ENCODE measurements around the gene ZNF23. TPM values are rescaled to one million over a fixed set of nuclear protein-coding genes. Genes with fewer than 3 reads are reported as not detected.
A peak's percentile ranks its signal among the peaks of the same experiment; 100 is the strongest.

Gene ZNF23
- total RNA-seq, 1 experiment from 2014 or later, result 13.7 TPM

- peaks cover 7% of the 10 kb centered on the region for H3K9me3 Mint-ChIP-seq (ENCODE audit: unreplicated experiment)
- ChIA-PET POLR2A (interaction anchor here (0.6 kb wide), 1 partner anchor 453 kb away, joined by 4 read pairs; no protein-coding TSS in a partner anchor), CTCF (interaction anchor here (0.6 to 1.2 kb wide), 9 partner anchors 10 to 196 kb away, joined by 3 to 8 read pairs (median 4); no protein-coding TSS in a partner anchor)
- no TSS peak for BruUV-seq (replicated peaks)
- no peaks in the 10 kb centered on the region for H3K27me3 Mint-ChIP-seq (ENCODE audit: insufficient read depth, unreplicated experiment)
- TF ChIP-seq CTCF (IDR thresholded peaks at IDR 0.05; ENCODE audit: unreplicated experiment), result peak; percentile 40
- peaks cover 16% of the 10 kb centered on the region for H3K4me1 Mint-ChIP-seq (ENCODE audit: insufficient read depth, unreplicated experiment)
- intact Hi-C loops (cut with micrococcal nuclease), result no loop called here
- peaks cover 29% of the 10 kb centered on the region for H3K36me3 Mint-ChIP-seq (ENCODE audit: insufficient read depth, unreplicated experiment)
- no peak overlapping the region for H3K4me3 Mint-ChIP-seq (ENCODE audit: unreplicated experiment)
- DNase-seq (ENCODE audit: unreplicated experiment), result peak; percentile 44
- no peak overlapping the region for H3K27ac Mint-ChIP-seq (ENCODE audit: low read depth, unreplicated experiment)
These were observed 17.4 kb upstream of the ZNF23 start for GRCh38 chr16:71479420-71479819.

GRCh38 chr16:71476457-71477124 is 14.5 kb upstream of the ZNF23 start:
- H3K9me3 Mint-ChIP-seq (ENCODE audit: unreplicated experiment), result peaks cover 7% of the 10 kb centered on the region
- BruUV-seq (replicated peaks), result no TSS peak
- no peak overlapping the region for H3K27ac Mint-ChIP-seq (ENCODE audit: low read depth, unreplicated experiment)
- TF ChIP-seq CTCF (IDR thresholded peaks at IDR 0.05; ENCODE audit: unreplicated experiment), result no peak
- H3K36me3 Mint-ChIP-seq (ENCODE audit: insufficient read depth, unreplicated experiment), result peaks cover 29% of the 10 kb centered on the region
- H3K4me3 Mint-ChIP-seq (ENCODE audit: unreplicated experiment), result no peak overlapping the region
- intact Hi-C loops (cut with micrococcal nuclease), result no loop called here
- no peaks in the 10 kb centered on the region for H3K27me3 Mint-ChIP-seq (ENCODE audit: insufficient read depth, unreplicated experiment)
- no peak for DNase-seq (ENCODE audit: unreplicated experiment)
- ChIA-PET CTCF (no interaction called here), POLR2A (interaction anchor here (1.2 to 2.5 kb wide), 2 partner anchors 8 to 14 kb away, joined by 4 to 11 read pairs; partner anchors contain the start of gene ZNF23)
- peaks cover 8% of the 10 kb centered on the region for H3K4me1 Mint-ChIP-seq (ENCODE audit: insufficient read depth, unreplicated experiment)

GRCh38 chr16:71474864-71475263 is 12.8 kb upstream of the ZNF23 start:
- Mint-ChIP-seq H3K27me3 (ENCODE audit: insufficient read depth, unreplicated experiment) (no peaks in the 10 kb centered on the region), H3K27ac (ENCODE audit: low read depth, unreplicated experiment) (peak overlapping the region; percentile 2), H3K36me3 (ENCODE audit: insufficient read depth, unreplicated experiment) (peaks cover 29% of the 10 kb centered on the region), H3K4me1 (ENCODE audit: insufficient read depth, unreplicated experiment) (peaks cover 8% of the 10 kb centered on the region), H3K4me3 (ENCODE audit: unreplicated experiment) (no peak overlapping the region), H3K9me3 (ENCODE audit: unreplicated experiment) (peaks cover 7% of the 10 kb centered on the region)
- intact Hi-C loops (cut with micrococcal nuclease), result loop anchor here (1.0 kb wide), 1 partner anchor 8 kb away; no protein-coding TSS in a partner anchor
- TF ChIP-seq CTCF (IDR thresholded peaks at IDR 0.05; ENCODE audit: unreplicated experiment), result no peak
- no TSS peak for BruUV-seq (replicated peaks)
- peak; percentile 39 for DNase-seq (ENCODE audit: unreplicated experiment)
- CTCF ChIA-PET, result interaction anchor here (0.7 to 1.2 kb wide), 3 partner anchors 9 to 199 kb away, joined by 3 read pairs; no protein-coding TSS in a partner anchor
- POLR2A ChIA-PET, result interaction anchor here (0.7 to 2.5 kb wide), 4 partner anchors 10 to 63 kb away, joined by 3 to 11 read pairs (median 6); partner anchors contain the start of gene ZNF23

- Mint-ChIP-seq H3K27me3 (ENCODE audit: insufficient read depth, unreplicated experiment) (no peaks in the 10 kb centered on the region), H3K9me3 (ENCODE audit: unreplicated experiment) (peaks cover 7% of the 10 kb centered on the region), H3K27ac (ENCODE audit: low read depth, unreplicated experiment) (no peak overlapping the region), H3K4me3 (ENCODE audit: unreplicated experiment) (no peak overlapping the region), H3K36me3 (ENCODE audit: insufficient read depth, unreplicated experiment) (peaks cover 29% of the 10 kb centered on the region), H3K4me1 (ENCODE audit: insufficient read depth, unreplicated experiment) (peaks cover 8% of the 10 kb centered on the region)
- ChIA-PET CTCF (interaction anchor here (0.9 kb wide), 1 partner anchor 10 kb away, joined by 3 read pairs; no protein-coding TSS in a partner anchor), POLR2A (interaction anchor here (1.5 kb wide), 1 partner anchor 12 kb away, joined by 10 read pairs; the partner anchor contains the start of gene ZNF23)
- DNase-seq (ENCODE audit: unreplicated experiment), result no peak
- no peak for TF ChIP-seq CTCF (IDR thresholded peaks at IDR 0.05; ENCODE audit: unreplicated experiment)
- intact Hi-C loops (cut with micrococcal nuclease), result no loop called here
- no TSS peak for BruUV-seq (replicated peaks)
These were observed 11.8 kb upstream of the ZNF23 start for GRCh38 chr16:71473891-71474290.

Data from MCF 10A (cell line).